Subcutaneous adipose tissue (tissue), 4 donors: Measurements from ENCODE around the gene FSTL4. TPM values are rescaled to one million over a fixed set of nuclear protein-coding genes. Genes with fewer than 3 reads are reported as not detected.

ENCODE experiments used
- CTCF ChIP-seq: fragments of 450-650 bp; IDR thresholded peaks from one replicate; pipeline ENCODE4 v1.5.1; 2016; ENCODE audit warnings: low read depth, mild to moderate bottlenecking, control low read depth, antibody characterized with exemption, moderate library complexity
- total RNA-seq, 4 donors: library from RNA; depleted of rRNA; stranded (reverse); fragments of >200 nt; gene quantifications; one replicate each; pipeline ENCODE4 v1.1.0, GENCODE V29; 2016

FSTL4 gene
- total RNA-seq, 4 donors from 2014 or later: not detected

- TF ChIP-seq CTCF: no peak
Measured at GRCh38 chr5:133232435-133232834, 379.9 kb downstream of the FSTL4 start.

DNA sequence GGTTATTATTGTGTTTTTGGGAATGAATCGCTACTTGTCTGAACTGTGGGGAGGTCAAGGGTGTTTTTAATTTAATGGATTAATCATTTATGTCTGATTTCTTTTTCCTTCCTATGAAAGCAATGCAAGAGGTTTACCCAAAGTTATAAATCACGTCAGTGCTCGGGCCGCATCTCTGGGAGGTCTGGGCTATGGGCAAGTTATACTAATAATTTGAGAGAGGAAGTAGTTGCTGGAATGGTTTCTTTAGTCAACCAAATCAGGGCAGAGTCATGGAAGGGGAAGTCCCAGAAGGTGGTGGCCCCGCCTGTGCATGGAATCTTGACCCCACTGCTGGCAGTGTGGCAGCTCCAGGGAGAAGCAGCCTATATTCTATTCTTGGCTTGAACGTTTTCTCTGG is 380.3 kb downstream of the FSTL4 start:
- no peak for TF ChIP-seq CTCF

GRCh38 chr5:133230823-133231578 is 381.3 kb downstream of the FSTL4 start:
- TF ChIP-seq CTCF: no peak

GRCh38 chr5:133229931-133230664 is 382.2 kb downstream of the FSTL4 start:
- no peak for TF ChIP-seq CTCF

GRCh38 chr5:133228316-133228715 is 384.0 kb downstream of the FSTL4 start:
- no peak for TF ChIP-seq CTCF

DNA sequence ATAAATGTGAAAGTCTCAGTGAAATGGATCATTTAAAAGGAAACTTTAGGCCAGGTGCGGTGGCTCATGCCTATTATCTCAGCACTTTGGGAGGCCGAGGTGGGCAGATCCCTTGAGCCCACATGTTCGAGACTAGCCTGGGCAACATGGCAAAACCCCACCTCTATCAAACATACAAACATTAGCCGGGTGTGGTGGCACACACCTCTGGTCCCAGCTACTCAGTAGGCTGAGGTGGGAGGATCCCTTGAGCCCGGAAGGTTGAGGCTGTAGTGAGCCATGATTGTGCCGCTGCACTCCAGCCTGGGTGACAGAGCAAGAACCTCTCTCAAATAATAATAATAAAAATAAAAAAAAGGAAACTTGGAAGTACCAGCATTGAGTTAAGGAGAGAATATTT is 384.4 kb downstream of the FSTL4 start:
- no peak for TF ChIP-seq CTCF

DNA sequence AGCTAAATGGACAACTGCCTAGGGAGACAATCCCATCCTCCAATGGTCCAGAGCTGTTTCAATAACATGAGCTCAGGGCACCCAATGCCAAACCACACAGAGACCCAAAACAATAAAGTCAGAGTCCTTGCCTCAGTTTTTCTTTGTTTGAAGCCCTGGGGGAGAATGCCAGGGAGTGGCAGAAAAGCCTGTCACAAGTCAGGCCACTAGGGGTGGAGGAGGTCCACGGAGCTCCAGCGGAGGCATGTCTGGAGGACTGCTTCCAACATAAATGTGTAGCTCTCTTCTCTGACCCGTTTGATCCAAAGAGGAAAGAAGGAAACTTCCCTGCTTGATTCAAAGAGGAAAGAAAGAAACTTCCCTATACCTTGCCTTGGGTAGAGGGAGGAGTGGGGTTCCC is 385.3 kb downstream of the FSTL4 start:
- no peak for TF ChIP-seq CTCF
